HG02588 (cell line): ENCODE measurements around the gene IFITM10.
"Not testable (repeated sequence)": the region's sequence is repeated elsewhere in the genome, so short reads cannot be mapped to it uniquely, and the experiment has no call there.

ENCODE experiments used
- ATAC-seq: cut with Tn5 transposase; IDR thresholded peaks from one replicate; pipeline ENCODE4 v1.9.1; 2021; ENCODE audit warnings: mild to moderate bottlenecking, moderate library complexity; ENCODE audit not compliant: unreplicated experiment

The IFITM10 gene

GRCh38 chr11:1778141-1778911 is 27.9 kb upstream of the IFITM10 start:
- ATAC-seq, result no peak

GRCh38 chr11:1777737-1778136 is 27.3 kb upstream of the IFITM10 start:
- no peak for ATAC-seq

- ATAC-seq, result no peak
Observed at GRCh38 chr11:1776944-1777715, 26.7 kb upstream of the IFITM10 start.

GRCh38 chr11:1776331-1776851 is 26.0 kb upstream of the IFITM10 start:
- ATAC-seq, result no peak

GRCh38 chr11:1774886-1775285 is 24.5 kb upstream of the IFITM10 start:
- no peak for ATAC-seq

- no peak for ATAC-seq
Observed at GRCh38 chr11:1773994-1774550, 23.7 kb upstream of the IFITM10 start.

- no peak for ATAC-seq
Observed at GRCh38 chr11:1773131-1773993, 23.0 kb upstream of the IFITM10 start.

- no peak for ATAC-seq
Observed at GRCh38 chr11:1772270-1773130, 22.1 kb upstream of the IFITM10 start.

- ATAC-seq, result no peak
Observed at GRCh38 chr11:1771700-1772099, 21.3 kb upstream of the IFITM10 start.

GRCh38 chr11:1771273-1771672 is 20.9 kb upstream of the IFITM10 start:
- no peak for ATAC-seq

- no peak for ATAC-seq
Observed at GRCh38 chr11:1770528-1770927, 20.1 kb upstream of the IFITM10 start.

GRCh38 chr11:1770061-1770460 is 19.7 kb upstream of the IFITM10 start:
- no peak for ATAC-seq

GRCh38 chr11:1769304-1769936 is 19.0 kb upstream of the IFITM10 start:
- not testable (repeated sequence) for ATAC-seq

- ATAC-seq, result no peak
Observed at GRCh38 chr11:1768141-1768469, 17.7 kb upstream of the IFITM10 start.

- ATAC-seq, result no peak
Observed at GRCh38 chr11:1767399-1768140, 17.2 kb upstream of the IFITM10 start.

GRCh38 chr11:1766719-1767398 is 16.5 kb upstream of the IFITM10 start:
- ATAC-seq, result no peak

- no peak for ATAC-seq
Observed at GRCh38 chr11:1765871-1766718, 15.7 kb upstream of the IFITM10 start.
